Stimulated activated effector memory CD8-positive, alpha-beta T cell treated with anti-CD3 and anti-CD28 coated beads, Interleukin-12 subunit alpha, Interleukin-12 subunit beta, amount 100 ng/mL, for 72 hours (primary cell): ENCODE data around the gene MED12.

ENCODE experiments used
- ATAC-seq: fragments of 150-1000 bp; cut with Tn5 transposase; 2 replicates; pipeline ENCODE4 v1.10.0; 2021
- DNase-seq, 2 donors: peaks; one replicate each; pipeline ENCODE4 v3.0.0; 2021 to 2022; ENCODE audit warnings: low spot score in 2 of 2
- H3K27ac Mint-ChIP-seq: one replicate; pipeline ENCODE4 v1.8.0; 2022; ENCODE audit warnings: mild to moderate bottlenecking, mixed read lengths
- H3K36me3 Mint-ChIP-seq: one replicate; pipeline ENCODE4 v1.8.0; 2022; ENCODE audit warnings: mild to moderate bottlenecking, mixed read lengths
- H3K4me1 Mint-ChIP-seq: one replicate; pipeline ENCODE4 v1.8.0; 2022; ENCODE audit warnings: mixed read lengths
- H3K4me3 Mint-ChIP-seq: one replicate; pipeline ENCODE4 v1.8.0; 2022; ENCODE audit warnings: mild to moderate bottlenecking, mixed read lengths
- H3K9me3 Mint-ChIP-seq: one replicate; pipeline ENCODE4 v1.8.0; 2022; ENCODE audit warnings: mixed read lengths

MED12 gene

GRCh38 chrX:71128915-71129765, 10.7 kb downstream of the MED12 start:
- H3K9me3 Mint-ChIP-seq: no peaks in the 10 kb centered on the region

GRCh38 chrX:71131510-71131909, 13.1 kb downstream of the MED12 start:
- H3K9me3 Mint-ChIP-seq: no peaks in the 10 kb centered on the region
- H3K4me1 Mint-ChIP-seq: peaks cover 25% of the 10 kb centered on the region
- ATAC-seq (no peak), DNase-seq (no peak)
- peak overlapping the region; percentile 32 for H3K27ac Mint-ChIP-seq
- no peak overlapping the region for H3K4me3 Mint-ChIP-seq
- peaks cover 97% of the 10 kb centered on the region for H3K36me3 Mint-ChIP-seq

More at GRCh38 chrX:71128915-71129765, 10.7 kb downstream of the MED12 start:
- Mint-ChIP-seq H3K4me3 (peak overlapping the region; percentile 55), H3K27ac (peak overlapping the region; percentile 72), H3K4me1 (peaks cover 32% of the 10 kb centered on the region), H3K36me3 (peaks cover 90% of the 10 kb centered on the region)
- DNase-seq (peak; percentile 61 to 80), ATAC-seq (peak; percentile 90)

- Mint-ChIP-seq H3K36me3 (peaks cover 79% of the 10 kb centered on the region), H3K27ac (no peak overlapping the region), H3K9me3 (no peaks in the 10 kb centered on the region), H3K4me3 (no peak overlapping the region), H3K4me1 (peaks cover 8% of the 10 kb centered on the region)
- DNase-seq: no peak
- ATAC-seq: no peak
Measured at GRCh38 chrX:71140440-71140839, 22.0 kb downstream of the MED12 start.

- Mint-ChIP-seq H3K27ac (no peak overlapping the region), H3K36me3 (peaks cover 49% of the 10 kb centered on the region), H3K4me1 (peaks cover 17% of the 10 kb centered on the region), H3K9me3 (no peaks in the 10 kb centered on the region), H3K4me3 (no peak overlapping the region)
- no peak for ATAC-seq
- no peak for DNase-seq
Measured at GRCh38 chrX:71143508-71143907, 25.1 kb downstream of the MED12 start.

- peak within 1 kb of the TSS; percentile 19 for H3K4me3 Mint-ChIP-seq
- ATAC-seq: no peak
- no peak for DNase-seq
- peaks cover 8% of the 10 kb centered on the region for H3K4me1 Mint-ChIP-seq
- H3K9me3 Mint-ChIP-seq: no peaks in the 10 kb centered on the region
- H3K27ac Mint-ChIP-seq: no peak within 1 kb of the TSS
- H3K36me3 Mint-ChIP-seq: peaks cover 37% of the 10 kb centered on the region
Measured at GRCh38 chrX:71144651-71145050, 26.3 kb downstream of the MED12 start, which contains the start of gene NLGN3. NLGN3 (plus strand) TSS chrX:71144841; CDS start chrX:71147750, 2,909 bp downstream.

GRCh38 chrX:71147496-71148277, 29.3 kb downstream of the MED12 start:
- H3K4me1 Mint-ChIP-seq: peaks cover 8% of the 10 kb centered on the region
- H3K27ac Mint-ChIP-seq: no peak overlapping the region
- DNase-seq (no peak), ATAC-seq (no peak)
- H3K9me3 Mint-ChIP-seq: no peaks in the 10 kb centered on the region
- H3K4me3 Mint-ChIP-seq: no peak overlapping the region
- peaks cover 9% of the 10 kb centered on the region for H3K36me3 Mint-ChIP-seq

- Mint-ChIP-seq H3K4me1 (peaks cover 9% of the 10 kb centered on the region), H3K4me3 (no peak overlapping the region), H3K9me3 (no peaks in the 10 kb centered on the region), H3K27ac (no peak overlapping the region), H3K36me3 (peaks cover 8% of the 10 kb centered on the region)
- ATAC-seq (no peak), DNase-seq (no peak)
Measured at GRCh38 chrX:71148278-71148663, 29.9 kb downstream of the MED12 start.

GRCh38 chrX:71151366-71151765, 33.0 kb downstream of the MED12 start:
- H3K27ac Mint-ChIP-seq: no peak overlapping the region
- ATAC-seq: no peak
- H3K9me3 Mint-ChIP-seq: no peaks in the 10 kb centered on the region
- no peak for DNase-seq
- peaks cover 5% of the 10 kb centered on the region for H3K36me3 Mint-ChIP-seq
- peaks cover 16% of the 10 kb centered on the region for H3K4me1 Mint-ChIP-seq
- no peak overlapping the region for H3K4me3 Mint-ChIP-seq

GRCh38 chrX:71154196-71154595, 35.8 kb downstream of the MED12 start:
- no peak for DNase-seq

GRCh38 chrX:71154641-71155040, 36.2 kb downstream of the MED12 start:
- peaks cover 11% of the 10 kb centered on the region for H3K36me3 Mint-ChIP-seq
- H3K4me3 Mint-ChIP-seq: no peak overlapping the region
- H3K4me1 Mint-ChIP-seq: peaks cover 23% of the 10 kb centered on the region
- DNase-seq: no peak
- H3K9me3 Mint-ChIP-seq: no peaks in the 10 kb centered on the region
- ATAC-seq: no peak
- no peak overlapping the region for H3K27ac Mint-ChIP-seq

More at GRCh38 chrX:71154196-71154595, 35.8 kb downstream of the MED12 start:
- H3K4me1 Mint-ChIP-seq: peaks cover 23% of the 10 kb centered on the region
- H3K27ac Mint-ChIP-seq: no peak overlapping the region
- H3K36me3 Mint-ChIP-seq: peaks cover 11% of the 10 kb centered on the region
- ATAC-seq: no peak
- no peaks in the 10 kb centered on the region for H3K9me3 Mint-ChIP-seq
- no peak overlapping the region for H3K4me3 Mint-ChIP-seq

- H3K36me3 Mint-ChIP-seq: peaks cover 13% of the 10 kb centered on the region
- H3K4me3 Mint-ChIP-seq: no peak overlapping the region
- no peak overlapping the region for H3K27ac Mint-ChIP-seq
- ATAC-seq (no peak), DNase-seq (no peak)
- peaks cover 19% of the 10 kb centered on the region for H3K4me1 Mint-ChIP-seq
- no peaks in the 10 kb centered on the region for H3K9me3 Mint-ChIP-seq
Measured at GRCh38 chrX:71158603-71159002, 40.2 kb downstream of the MED12 start.

GRCh38 chrX:71159335-71159734, 40.9 kb downstream of the MED12 start:
- H3K4me3 Mint-ChIP-seq: no peak overlapping the region

GRCh38 chrX:71160475-71160874, 42.1 kb downstream of the MED12 start:
- Mint-ChIP-seq H3K9me3 (no peaks in the 10 kb centered on the region), H3K4me3 (no peak overlapping the region), H3K4me1 (peaks cover 18% of the 10 kb centered on the region), H3K27ac (no peak overlapping the region), H3K36me3 (peaks cover 17% of the 10 kb centered on the region)
- DNase-seq (no peak), ATAC-seq (no peak)

More at GRCh38 chrX:71159335-71159734, 40.9 kb downstream of the MED12 start:
- H3K36me3 Mint-ChIP-seq: peaks cover 13% of the 10 kb centered on the region
- H3K4me1 Mint-ChIP-seq: peaks cover 18% of the 10 kb centered on the region
- no peaks in the 10 kb centered on the region for H3K9me3 Mint-ChIP-seq
- ATAC-seq: no peak
- H3K27ac Mint-ChIP-seq: no peak overlapping the region
- no peak for DNase-seq

- Mint-ChIP-seq H3K36me3 (peaks cover 24% of the 10 kb centered on the region), H3K4me1 (peaks cover 14% of the 10 kb centered on the region), H3K27ac (no peak overlapping the region), H3K4me3 (no peak overlapping the region), H3K9me3 (no peaks in the 10 kb centered on the region)
- no peak for ATAC-seq
- DNase-seq: no peak
Measured at GRCh38 chrX:71162981-71163380, 44.6 kb downstream of the MED12 start.

- Mint-ChIP-seq H3K4me1 (peaks cover 6% of the 10 kb centered on the region), H3K27ac (no peak overlapping the region), H3K36me3 (peaks cover 23% of the 10 kb centered on the region), H3K9me3 (no peaks in the 10 kb centered on the region), H3K4me3 (no peak overlapping the region)
- DNase-seq (no peak), ATAC-seq (no peak)
Measured at GRCh38 chrX:71164071-71164470, 45.7 kb downstream of the MED12 start.
